ENCODE results near the gene FHL3.
"Not testable (repeated sequence)": the region's sequence is repeated elsewhere in the genome, so short reads cannot be mapped to it uniquely, and the experiment has no call there.

Gene FHL3

GRCh38 chr1:37983546-37983945 lies 21.8 kb downstream of the FHL3 start:
- no peak for DNase-seq

- no peak for DNase-seq
Measured at GRCh38 chr1:37978541-37978940, 26.8 kb downstream of the FHL3 start.

GRCh38 chr1:37975083-37975482 lies 30.2 kb downstream of the FHL3 start:
- DNase-seq, result not testable (repeated sequence)

GRCh38 chr1:37974567-37974966 lies 30.7 kb downstream of the FHL3 start:
- DNase-seq, result no peak

- not testable (repeated sequence) for DNase-seq
Measured at GRCh38 chr1:37973684-37974083, 31.6 kb downstream of the FHL3 start.

GRCh38 chr1:37965301-37965700 lies 40.0 kb downstream of the FHL3 start:
- no peak for DNase-seq

- DNase-seq, result not testable (repeated sequence)
Measured at GRCh38 chr1:37964106-37964505, 41.2 kb downstream of the FHL3 start.

- DNase-seq, result no peak
Measured at GRCh38 chr1:37958690-37959089, 46.6 kb downstream of the FHL3 start.

GRCh38 chr1:37955685-37956084 lies 49.6 kb downstream of the FHL3 start:
- DNase-seq, result no peak

- DNase-seq, result peak in 1 of 2 experiments; percentile 16
Measured at GRCh38 chr1:37954316-37954971, 50.9 kb downstream of the FHL3 start.

GRCh38 chr1:37952738-37953137 lies 52.6 kb downstream of the FHL3 start:
- no peak for DNase-seq

GRCh38 chr1:37951783-37952624 lies 53.3 kb downstream of the FHL3 start:
- no peak for DNase-seq

GRCh38 chr1:37951041-37951782 lies 54.1 kb downstream of the FHL3 start:
- DNase-seq, result no peak

GRCh38 chr1:37949524-37950152 lies 55.7 kb downstream of the FHL3 start:
- DNase-seq, result no peak

GRCh38 chr1:37948841-37949240 lies 56.5 kb downstream of the FHL3 start:
- DNase-seq, result no peak

- no peak for DNase-seq
Measured at GRCh38 chr1:37948166-37948565, 57.1 kb downstream of the FHL3 start.

GRCh38 chr1:37947364-37947763 lies 58.0 kb downstream of the FHL3 start:
- no peak for DNase-seq

Measured in NCI-H1930 (cell line).